ENCODE data around the gene CDH23.

The CDH23 gene

GRCh38 chr10:71735709-71736569, 339.2 kb downstream of the CDH23 start:
- DNase-seq = no peak

- no peak for DNase-seq
Observed at GRCh38 chr10:71736570-71736952, 339.8 kb downstream of the CDH23 start.

- DNase-seq = no peak
Observed at GRCh38 chr10:71737001-71737833, 340.5 kb downstream of the CDH23 start.

GRCh38 chr10:71737834-71738197, 341.1 kb downstream of the CDH23 start:
- DNase-seq = no peak

- no peak for DNase-seq
Observed at GRCh38 chr10:71739358-71739900, 342.7 kb downstream of the CDH23 start.

- DNase-seq = no peak
Observed at GRCh38 chr10:71740069-71740653, 343.4 kb downstream of the CDH23 start.

- no peak for DNase-seq
Observed at GRCh38 chr10:71741029-71741428, 344.3 kb downstream of the CDH23 start.

- no peak for DNase-seq
Observed at GRCh38 chr10:71741671-71742070, 345.0 kb downstream of the CDH23 start.

- DNase-seq = no peak
Observed at GRCh38 chr10:71742301-71743088, 345.8 kb downstream of the CDH23 start.

GRCh38 chr10:71743089-71743838, 346.5 kb downstream of the CDH23 start:
- no peak for DNase-seq

- DNase-seq = no peak
Observed at GRCh38 chr10:71743866-71744265, 347.1 kb downstream of the CDH23 start.

- DNase-seq = no peak
Observed at GRCh38 chr10:71744897-71745663, 348.4 kb downstream of the CDH23 start.

GRCh38 chr10:71745664-71746250, 349.0 kb downstream of the CDH23 start:
- DNase-seq = no peak

GRCh38 chr10:71746344-71747037, 349.8 kb downstream of the CDH23 start:
- no peak for DNase-seq

GRCh38 chr10:71747039-71747531, 350.4 kb downstream of the CDH23 start:
- no peak for DNase-seq

GRCh38 chr10:71747551-71748523, 351.1 kb downstream of the CDH23 start:
- DNase-seq = no peak

GRCh38 chr10:71748671-71749191, 352.0 kb downstream of the CDH23 start:
- no peak for DNase-seq

GRCh38 chr10:71749396-71749795, 352.7 kb downstream of the CDH23 start:
- DNase-seq = no peak

Data from NCI-H187 treated with DMSO at 0.1 percent for 48 hours (cell line).